A549 (cell line): ENCODE measurements around the gene STAP2. TPM values are rescaled to one million over a fixed set of nuclear protein-coding genes. Genes with fewer than 3 reads are reported as not detected.
A peak's percentile ranks its signal among the peaks of the same experiment; 100 is the strongest.

Source experiments
- ATAC-seq, 2 experiments: fragments of 200-7000 bp in 1 of 2; fragments of >200 bp in 1 of 2; cut with Nextera tagmentation in 1 of 2; cut with Tn5 transposase in 1 of 2; 3 replicates each; pipeline versions ENCODE4 v1.8.0 to v1.9.1; 2018 to 2020; ENCODE audit warnings: mild to moderate bottlenecking in 1 of 2, moderate library complexity in 1 of 2
- CTCF ChIA-PET: fragments of 300-600 bp; sonication (Branson Sonifier 250); formaldehyde crosslinking; extraction: SDS; loops from one replicate; lab custom pipeline; 2021; ENCODE audit warnings: antibody characterized with exemption, inconsistent platforms; lab: Yijun Ruan, JAX
- POLR2A ChIA-PET: fragments of 350-600 bp; formaldehyde crosslinking; extraction: SDS; loops from one replicate; lab custom pipeline; 2021; ENCODE audit warnings: antibody characterized with exemption, inconsistent platforms; lab: Yijun Ruan, JAX
- DNase-seq, 2 experiments: peaks; one replicate each; pipeline versions ENCODE4 v3.0.0 to v3.0.0-alpha.2; 2011 to 2016; ENCODE audit warnings: low read depth in 1 of 2, low spot score in 1 of 2
- FAIRE-seq: peaks from 2 replicates; lab custom pipeline; 2011; peaks lifted over from hg19 to GRCh38; lab: Jason Lieb, UNC
- H3K27ac ChIP-seq, 2 experiments: fragments of >200 bp; sonication (Bioruptor Twin); formaldehyde crosslinking; 3 replicates each; pipeline ENCODE4 v1.5.1; 2016 to 2017
- H3K4me1 ChIP-seq: fragments of >200 bp; sonication (Bioruptor Twin); formaldehyde crosslinking; 3 replicates; pipeline ENCODE4 v1.6.1; 2016
- H3K4me2 ChIP-seq: fragments of >200 bp; sonication (Bioruptor Twin); formaldehyde crosslinking; 3 replicates; pipeline ENCODE4 v1.6.1; 2016
- H3K4me3 ChIP-seq: fragments of >200 bp; sonication (Bioruptor Twin); formaldehyde crosslinking; 3 replicates; pipeline ENCODE4 v1.5.1; 2016
- H3K9me3 ChIP-seq: fragments of >200 bp; sonication (Bioruptor Twin); formaldehyde crosslinking; 3 replicates; pipeline ENCODE4 v1.6.1; 2016
- CBX8 ChIP-seq: fragments of 200-600 bp; sonication (generic); IDR thresholded peaks from 2 replicates; pipeline ENCODE4 v1.6.1; 2016
- EHF ChIP-seq: fragments of 250-450 bp; sonication (Bioruptor Pico); IDR thresholded peaks from 2 replicates; pipeline ENCODE4 v1.5.0; 2020; ENCODE audit warnings: mild to moderate bottlenecking
- ESRRA ChIP-seq: fragments of 150-350 bp; IDR thresholded peaks from 2 replicates; pipeline ENCODE4 v1.6.1; 2014; ENCODE audit warnings: mild to moderate bottlenecking, low read length, borderline replicate concordance
- FOXS1 ChIP-seq: fragments of 250-450 bp; sonication (Bioruptor Pico); IDR thresholded peaks from 2 replicates; pipeline ENCODE4 v1.5.0; 2020; ENCODE audit warnings: mild to moderate bottlenecking, moderate library complexity
- GATA3 ChIP-seq: IDR thresholded peaks from 2 replicates; pipeline ENCODE4 v1.6.1; 2012; ENCODE audit warnings: borderline replicate concordance
- HOXB13 ChIP-seq: fragments of 250-450 bp; sonication (Bioruptor Pico); IDR thresholded peaks from 2 replicates; pipeline ENCODE4 v1.5.0; 2020; ENCODE audit warnings: low read depth, mild to moderate bottlenecking, moderate library complexity
- HOXB5 ChIP-seq: fragments of 250-450 bp; sonication (Bioruptor Pico); IDR thresholded peaks from 2 replicates; pipeline ENCODE4 v1.5.0; 2020; ENCODE audit warnings: mild to moderate bottlenecking, moderate library complexity
- JUN ChIP-seq, 2 experiments: fragments of >200 bp; sonication (Bioruptor Twin); formaldehyde crosslinking; IDR thresholded peaks; 2 replicates in 1 of 2; 3 replicates in 1 of 2; pipeline ENCODE4 v1.6.1; 2016 to 2017
- KDM1A ChIP-seq: fragments of 200-600 bp; sonication (generic); IDR thresholded peaks from 2 replicates; pipeline ENCODE4 v1.6.1; 2016; ENCODE audit warnings: low read depth, mild to moderate bottlenecking
- MYC ChIP-seq: IDR thresholded peaks from 2 replicates; pipeline ENCODE4 v1.6.1; 2012; ENCODE audit warnings: mild to moderate bottlenecking, inconsistent platforms, low read length, improper control_type of control experiment, borderline replicate concordance
- NPAS2 ChIP-seq: fragments of 250-450 bp; sonication (Bioruptor Pico); IDR thresholded peaks from 2 replicates; pipeline ENCODE4 v1.8.0; 2022; ENCODE audit warnings: mild to moderate bottlenecking, moderate library complexity, borderline replicate concordance
- NR3C1 ChIP-seq: fragments of >200 bp; sonication (Bioruptor Twin); formaldehyde crosslinking; IDR thresholded peaks from 3 replicates; pipeline ENCODE4 v1.6.1; 2017
- PHF8 ChIP-seq: fragments of 200-600 bp; sonication (generic); IDR thresholded peaks from 2 replicates; pipeline ENCODE4 v1.6.1; 2016; ENCODE audit warnings: low read depth, mild to moderate bottlenecking, antibody characterized with exemption, moderate library complexity, borderline replicate concordance
- RAD21 ChIP-seq, 2 experiments: fragments of >200 bp in 1 of 2; sonication (Bioruptor Twin) in 1 of 2; formaldehyde crosslinking in 1 of 2; IDR thresholded peaks in 1 of 2; conservative IDR thresholded peaks in 1 of 2; 2 replicates in 1 of 2; 3 replicates in 1 of 2; pipeline ENCODE4 v1.6.1; 2012 to 2018; ENCODE audit warnings: inconsistent platforms in 1 of 2
- RCOR1 ChIP-seq: fragments of 150-350 bp; IDR thresholded peaks from 2 replicates; pipeline ENCODE4 v1.6.1; 2014; ENCODE audit warnings: antibody characterized with exemption, low read length, low read depth
- RNF2 ChIP-seq: fragments of 200-600 bp; sonication (generic); IDR thresholded peaks from 2 replicates; pipeline ENCODE4 v1.6.1; 2016; ENCODE audit warnings: low read depth, mild to moderate bottlenecking, antibody characterized with exemption, moderate library complexity, borderline replicate concordance
- TP53 ChIP-seq: fragments of 250-450 bp; sonication (Bioruptor Pico); IDR thresholded peaks from 2 replicates; pipeline ENCODE4 v1.5.0; 2021; ENCODE audit warnings: mild to moderate bottlenecking, moderate library complexity
- ZC3H11A ChIP-seq: fragments of 450-650 bp; IDR thresholded peaks from 2 replicates; pipeline ENCODE4 v1.6.1; 2014; ENCODE audit warnings: antibody characterized with exemption, mild to moderate bottlenecking
- ZSCAN20 ChIP-seq: fragments of 250-450 bp; sonication (Bioruptor Pico); IDR thresholded peaks from 2 replicates; pipeline ENCODE4 v1.8.0; 2022; ENCODE audit warnings: mild to moderate bottlenecking, moderate library complexity
- whole genome bisulfite sequencing: methylation state at CpG from one replicate; pipeline ENCODE4 v1.1.6; 2017; ENCODE audit errors: missing lambda C conversion rate; 5-methylcytosine and 5-hydroxymethylcytosine counted together
- polyA plus RNA-seq, 4 experiments: library from polyadenylated mRNA; depleted of rRNA in 3 of 4; stranded (reverse); fragments of >200 nt; fragmentation: RNase III in 1 of 4; extraction: RNeasy Plus Mini Kit Qiagen cat#74134 plus additional on column Dnase treatment in 1 of 4; gene quantifications; 2 replicates in 3 of 4; 3 replicates in 1 of 4; pipeline ENCODE4 v1.2.3, GENCODE V29; 2011 to 2017
- TF ChIP-seq, protein P1 (sequence below): IDR thresholded peaks from 2 replicates; pipeline ENCODE4 v1.6.1; 2012
- TF ChIP-seq, protein P2 (sequence below): IDR thresholded peaks from 2 replicates; pipeline ENCODE4 v1.6.1; 2012; ENCODE audit warnings: low read depth, borderline replicate concordance
- TF ChIP-seq, protein P3 (sequence below): fragments of >200 bp; sonication (Bioruptor Twin); formaldehyde crosslinking; IDR thresholded peaks from 3 replicates; pipeline ENCODE4 v1.6.1; 2016

STAP2 gene
- polyA plus RNA-seq, 2 of the 4 experiments (the other 2 are of a cell fraction) = 0.19 TPM; not detected in 1

DNA sequence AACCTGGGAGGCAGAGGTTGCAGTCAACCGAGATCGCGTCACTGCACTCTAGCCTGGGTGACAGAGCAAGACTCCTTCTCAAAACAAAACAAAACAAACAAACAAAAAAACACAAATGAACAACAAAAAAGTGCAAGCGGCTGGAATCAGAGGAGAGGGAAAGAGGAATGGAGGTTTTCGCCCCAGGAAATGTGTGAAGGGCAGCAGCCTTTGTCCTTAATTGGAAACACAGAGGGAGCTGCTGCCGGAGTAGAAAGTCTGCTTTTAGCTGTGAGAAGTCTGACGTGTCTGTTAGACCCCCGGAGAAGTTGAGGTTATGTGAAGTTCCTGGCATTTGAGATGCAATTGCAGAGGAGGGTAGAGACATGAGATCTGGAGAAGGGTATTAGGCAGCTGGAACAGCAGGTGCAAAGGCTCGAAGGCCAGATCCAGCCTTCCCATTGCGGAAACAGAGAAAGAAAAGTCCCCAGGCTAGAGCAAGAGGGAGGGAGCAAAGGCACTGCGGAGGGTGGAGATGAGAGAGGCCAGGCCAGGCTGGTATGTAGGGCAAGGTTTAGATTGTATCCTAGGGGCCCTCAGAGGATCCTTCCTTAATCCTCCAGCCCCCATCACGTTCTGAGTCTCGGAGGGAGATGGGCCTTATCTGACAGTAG is 36.9 kb downstream of the STAP2 start:
- ChIA-PET CTCF (no interaction called here), POLR2A (no interaction called here)
- H3K4me1 ChIP-seq = no peaks in the 10 kb centered on the region
- no peak for TF ChIP-seq RCOR1
- no peak for TF ChIP-seq EHF (CRISPR knock-in tag)
- TF ChIP-seq FOXS1 (CRISPR knock-in tag) = no peak
- TF ChIP-seq, protein P1, sequence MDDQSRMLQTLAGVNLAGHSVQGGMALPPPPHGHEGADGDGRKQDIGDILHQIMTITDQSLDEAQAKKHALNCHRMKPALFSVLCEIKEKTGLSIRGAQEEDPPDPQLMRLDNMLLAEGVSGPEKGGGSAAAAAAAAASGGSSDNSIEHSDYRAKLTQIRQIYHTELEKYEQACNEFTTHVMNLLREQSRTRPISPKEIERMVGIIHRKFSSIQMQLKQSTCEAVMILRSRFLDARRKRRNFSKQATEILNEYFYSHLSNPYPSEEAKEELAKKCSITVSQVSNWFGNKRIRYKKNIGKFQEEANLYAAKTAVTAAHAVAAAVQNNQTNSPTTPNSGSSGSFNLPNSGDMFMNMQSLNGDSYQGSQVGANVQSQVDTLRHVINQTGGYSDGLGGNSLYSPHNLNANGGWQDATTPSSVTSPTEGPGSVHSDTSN = no peak
- no peak for TF ChIP-seq KDM1A
- TF ChIP-seq RNF2 = no peak
- no peak for TF ChIP-seq JUN (IDR thresholded peaks at IDR 0.05)
- no peak for TF ChIP-seq RAD21 (conservative IDR thresholded peaks at IDR 0.05 in 1 of 2, IDR thresholded peaks at IDR 0.05 in 1 of 2)
- no peak for TF ChIP-seq CBX8
- TF ChIP-seq, protein P2, sequence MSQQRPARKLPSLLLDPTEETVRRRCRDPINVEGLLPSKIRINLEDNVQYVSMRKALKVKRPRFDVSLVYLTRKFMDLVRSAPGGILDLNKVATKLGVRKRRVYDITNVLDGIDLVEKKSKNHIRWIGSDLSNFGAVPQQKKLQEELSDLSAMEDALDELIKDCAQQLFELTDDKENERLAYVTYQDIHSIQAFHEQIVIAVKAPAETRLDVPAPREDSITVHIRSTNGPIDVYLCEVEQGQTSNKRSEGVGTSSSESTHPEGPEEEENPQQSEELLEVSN = no peak
- TF ChIP-seq HOXB5 (CRISPR knock-in tag) = no peak
- TF ChIP-seq MYC = no peak
- no peak for TF ChIP-seq NPAS2 (CRISPR knock-in tag)
- TF ChIP-seq TP53 (CRISPR knock-in tag) = no peak
- no peak for TF ChIP-seq GATA3
- no peak for TF ChIP-seq ZSCAN20
- no peak for TF ChIP-seq HOXB13 (CRISPR knock-in tag)
- no peak for TF ChIP-seq NR3C1
- TF ChIP-seq, protein P3, sequence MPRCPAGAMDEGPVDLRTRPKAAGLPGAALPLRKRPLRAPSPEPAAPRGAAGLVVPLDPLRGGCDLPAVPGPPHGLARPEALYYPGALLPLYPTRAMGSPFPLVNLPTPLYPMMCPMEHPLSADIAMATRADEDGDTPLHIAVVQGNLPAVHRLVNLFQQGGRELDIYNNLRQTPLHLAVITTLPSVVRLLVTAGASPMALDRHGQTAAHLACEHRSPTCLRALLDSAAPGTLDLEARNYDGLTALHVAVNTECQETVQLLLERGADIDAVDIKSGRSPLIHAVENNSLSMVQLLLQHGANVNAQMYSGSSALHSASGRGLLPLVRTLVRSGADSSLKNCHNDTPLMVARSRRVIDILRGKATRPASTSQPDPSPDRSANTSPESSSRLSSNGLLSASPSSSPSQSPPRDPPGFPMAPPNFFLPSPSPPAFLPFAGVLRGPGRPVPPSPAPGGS = no peak
- TF ChIP-seq ZC3H11A = no peak
- WGBS = 70% methylated on average over 13 of the region's 13 CpGs
- ATAC-seq = peak in 1 of 2 experiments; percentile 13; a peak in 1 of 6 replicates
- no peak overlapping the region for H3K4me2 ChIP-seq
- H3K9me3 ChIP-seq = no peaks in the 10 kb centered on the region
- DNase-seq = no peak
- H3K27ac ChIP-seq = no peak overlapping the region
- no peak overlapping the region for H3K4me3 ChIP-seq
- FAIRE-seq = no peak

DNA sequence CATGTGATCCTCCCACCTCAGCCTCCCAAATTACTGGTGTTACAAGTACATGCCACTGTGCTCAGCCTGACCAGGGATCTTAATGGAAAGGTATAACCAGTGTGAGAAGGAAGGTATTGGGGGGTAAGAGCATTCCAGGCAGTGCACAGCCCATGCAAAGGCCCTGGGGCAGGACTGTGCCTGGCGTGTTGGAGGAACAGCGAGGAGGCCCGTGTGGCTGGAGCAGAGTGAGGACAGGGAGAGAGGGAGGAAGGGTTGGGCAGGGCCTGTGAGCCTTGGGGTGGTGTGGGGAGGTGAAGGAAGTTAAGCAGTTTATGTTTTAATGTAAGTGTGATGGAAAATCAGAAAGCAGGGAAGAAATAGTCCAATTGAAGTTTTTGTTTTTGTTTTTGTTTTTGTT is 38.0 kb downstream of the STAP2 start:
- ChIA-PET CTCF (no interaction called here), POLR2A (no interaction called here)
- no peak overlapping the region for H3K4me3 ChIP-seq
- no peaks in the 10 kb centered on the region for H3K9me3 ChIP-seq
- H3K27ac ChIP-seq = no peak overlapping the region
- H3K4me1 ChIP-seq = no peaks in the 10 kb centered on the region
- 70% methylated on average over 3 of the region's 3 CpGs for whole genome bisulfite sequencing
- TF ChIP-seq ESRRA (no peak), PHF8 (no peak), EHF (CRISPR knock-in tag) (no peak), RCOR1 (no peak)
- TF ChIP-seq, protein P2 = no peak
- DNase-seq (no peak), FAIRE-seq (no peak), ATAC-seq (no peak)
- H3K4me2 ChIP-seq = no peak overlapping the region
